Endometrium (tissue), 2 donors: ENCODE data around the gene ZNF230.

ENCODE experiments used
- FAIRE-seq: peaks from 2 replicates; lab custom pipeline; 2012; peaks lifted over from hg19 to GRCh38; lab: Jason Lieb, UNC
- donor health status: control.
- donor health status: control.

Gene ZNF230

GRCh38 chr19:44002566-44003460 is at the start of gene ZNF230:
Gene ZNF230, plus strand, starts transcription at chr19:44002957. Its CDS starts 4,122 bp downstream, at chr19:44007079.
- FAIRE-seq = peak; percentile 91

GRCh38 chr19:43956827-43957226 is 45.9 kb upstream of the ZNF230 start:
- FAIRE-seq = no peak

GRCh38 chr19:43957891-43958290 is 44.9 kb upstream of the ZNF230 start:
- FAIRE-seq = no peak

- no peak for FAIRE-seq
Observed at GRCh38 chr19:43960411-43960810, 42.3 kb upstream of the ZNF230 start.

- FAIRE-seq = no peak
Observed at GRCh38 chr19:43966079-43966694, 36.6 kb upstream of the ZNF230 start.

GRCh38 chr19:43976732-43977131 is 26.0 kb upstream of the ZNF230 start:
- no peak for FAIRE-seq

- no peak for FAIRE-seq
Observed at GRCh38 chr19:43983544-43983911, 19.2 kb upstream of the ZNF230 start.

GRCh38 chr19:43983912-43984686 is 18.7 kb upstream of the ZNF230 start, which contains the start of gene ZNF155:
Gene ZNF155, plus strand, starts transcription at chr19:43984188. Its CDS starts 4,356 bp downstream, at chr19:43988544.
- FAIRE-seq = peak; percentile 95

- no peak for FAIRE-seq
Observed at GRCh38 chr19:43984687-43985000, 18.1 kb upstream of the ZNF230 start.

GRCh38 chr19:43997631-43998290 is 5.0 kb upstream of the ZNF230 start:
- no peak for FAIRE-seq

- no peak for FAIRE-seq
Observed at GRCh38 chr19:44002212-44002565, 568 bp upstream of the ZNF230 start.

GRCh38 chr19:44003461-44004009 is 778 bp downstream of the ZNF230 start:
- FAIRE-seq = no peak

- FAIRE-seq = no peak
Observed at GRCh38 chr19:44005973-44006372, 3.2 kb downstream of the ZNF230 start.

- FAIRE-seq = no peak
Observed at GRCh38 chr19:44007473-44007872, 4.7 kb downstream of the ZNF230 start.

- FAIRE-seq = no peak
Observed at GRCh38 chr19:44010468-44010867, 7.7 kb downstream of the ZNF230 start.

GRCh38 chr19:44019498-44019897 is 16.7 kb downstream of the ZNF230 start:
- FAIRE-seq = no peak

GRCh38 chr19:44021221-44021620 is 18.5 kb downstream of the ZNF230 start:
- no peak for FAIRE-seq

GRCh38 chr19:44024900-44025216 is 22.1 kb downstream of the ZNF230 start:
- FAIRE-seq = no peak

GRCh38 chr19:44025217-44025936 is 22.6 kb downstream of the ZNF230 start, which contains the start of gene ZNF222:
Gene ZNF222, plus strand, starts transcription at chr19:44025379. Its CDS starts 58 bp downstream, at chr19:44025437.
- peak; percentile 63 for FAIRE-seq

GRCh38 chr19:44026622-44027021 is 23.9 kb downstream of the ZNF230 start:
- FAIRE-seq = no peak

- no peak for FAIRE-seq
Observed at GRCh38 chr19:44032001-44032610, 29.3 kb downstream of the ZNF230 start.
